Activated CD4-positive, alpha-beta T cell treated with anti-CD3 and anti-CD28 coated beads, Interleukin-2, amount 50 U/mL, for 24 hours (primary cell): ENCODE data around the gene MN1.

ENCODE experiments used
- DNase-seq, 2 donors: peaks; one replicate each; pipeline ENCODE4 v3.0.0-alpha.2; 2020; ENCODE audit warnings: low read depth in 1 of 2, low spot score in 1 of 2

MN1 gene

DNA sequence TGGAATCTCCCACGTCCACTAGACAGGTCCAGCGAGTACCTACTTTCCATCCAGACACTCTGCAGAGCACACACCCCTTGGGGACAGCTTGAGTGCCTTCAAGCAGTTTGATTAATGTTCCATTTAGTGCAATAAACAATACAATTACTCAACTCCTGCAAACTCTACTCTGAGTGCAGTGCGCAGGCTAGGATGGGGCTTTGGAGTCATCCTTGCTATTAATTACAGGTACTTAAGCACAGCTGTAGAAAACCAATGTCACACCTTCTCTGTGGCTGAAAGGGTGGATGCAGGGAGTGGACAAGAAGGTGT lies 82.6 kb downstream of the MN1 start:
- DNase-seq = no peak

DNA sequence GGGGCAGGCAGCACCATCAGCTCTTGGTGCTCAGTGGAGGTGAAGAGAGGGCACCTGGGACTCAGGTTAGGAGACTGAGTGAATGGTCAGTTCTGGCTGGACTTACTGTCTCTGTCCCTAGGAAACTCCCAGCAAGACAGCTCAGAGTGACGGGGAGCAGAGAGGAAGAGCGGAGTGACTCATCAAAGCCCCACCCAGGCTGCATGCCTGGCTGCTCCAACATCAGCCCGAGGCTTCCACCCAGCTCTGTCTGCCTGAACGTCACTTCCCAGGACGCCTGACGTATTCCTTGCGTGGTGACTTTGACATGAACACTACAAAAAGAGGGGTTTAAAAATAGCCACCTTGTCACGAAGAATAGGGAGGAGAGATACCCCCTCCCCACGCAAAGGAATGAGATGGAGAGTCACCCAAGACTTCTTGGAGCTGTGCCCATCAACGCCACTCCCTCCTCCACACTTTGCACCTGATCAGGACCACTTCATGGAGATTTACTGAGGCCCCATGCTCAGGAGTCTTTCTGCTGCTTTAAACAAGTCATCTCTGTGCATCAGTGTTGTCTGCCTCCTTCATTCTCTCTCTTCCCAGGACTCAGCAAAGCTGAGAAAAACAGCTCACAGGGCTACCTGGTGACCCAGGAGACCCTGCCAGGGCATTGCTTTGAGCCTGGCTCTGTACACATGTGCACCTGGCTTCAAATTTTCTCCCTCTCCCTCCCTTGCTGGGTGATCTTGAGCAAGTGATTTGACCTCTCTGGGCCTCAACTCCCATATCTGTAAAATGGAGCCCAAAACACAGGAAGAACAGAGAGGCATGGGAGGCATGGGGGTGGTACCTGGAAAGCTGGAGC lies 83.1 kb downstream of the MN1 start:
- DNase-seq = no peak

DNA sequence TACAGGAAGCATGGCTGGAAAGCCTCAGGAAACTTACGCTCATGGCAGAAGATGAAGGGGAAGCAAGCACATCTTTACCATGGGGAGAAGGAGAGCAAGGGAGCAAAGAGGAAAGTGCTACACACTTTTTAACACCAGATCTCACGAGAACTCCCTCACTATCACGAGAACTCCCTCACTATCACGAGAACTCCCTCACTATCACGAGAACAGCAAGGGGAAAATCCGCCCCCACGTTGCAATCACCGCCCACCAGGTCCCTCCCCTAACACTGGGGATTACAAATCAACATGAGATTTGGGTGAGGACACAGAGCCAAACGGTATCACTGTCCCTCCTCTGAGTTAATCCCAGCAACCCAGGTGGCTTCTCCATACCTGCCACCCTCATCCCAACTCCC lies 84.5 kb downstream of the MN1 start:
- DNase-seq = no peak

DNA sequence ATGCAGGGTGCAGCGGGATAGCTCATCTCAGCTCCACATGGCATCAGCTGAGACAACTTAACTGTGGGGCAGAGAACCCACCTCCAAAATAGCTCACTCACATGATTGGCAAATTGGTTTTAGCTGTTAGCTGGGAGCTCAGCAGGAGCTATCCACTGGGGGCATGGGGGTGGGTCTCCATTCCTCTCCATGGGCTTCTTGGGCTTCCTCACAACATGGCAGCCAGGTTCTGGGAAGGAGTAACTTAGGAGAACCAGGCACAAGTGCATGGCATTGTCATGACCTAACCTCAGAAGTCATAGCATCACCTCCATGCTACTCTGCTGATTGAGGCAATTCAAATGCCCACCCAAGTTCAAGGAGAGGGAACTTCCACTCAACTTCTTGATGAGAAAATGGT lies 85.5 kb downstream of the MN1 start:
- no peak for DNase-seq

DNA sequence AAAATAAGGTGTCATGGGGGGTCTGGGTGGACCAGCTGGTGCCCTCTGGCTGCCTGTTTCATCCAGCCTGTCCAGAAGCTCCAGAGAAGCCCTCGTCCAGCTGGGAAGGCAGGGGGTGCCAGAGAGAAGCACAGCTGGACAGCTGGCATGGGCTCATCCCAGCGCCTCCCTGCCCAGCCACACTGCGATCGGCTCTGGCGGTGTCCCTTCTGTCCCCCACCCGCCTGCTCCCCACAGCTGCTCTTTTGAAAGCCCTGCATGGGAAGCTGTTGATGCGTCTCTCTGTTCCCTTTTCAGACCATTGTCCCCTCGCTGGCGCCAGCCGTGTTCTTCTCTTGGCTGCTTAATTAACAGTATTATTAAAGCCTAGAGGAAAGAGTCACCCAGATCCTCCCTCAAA lies 86.5 kb downstream of the MN1 start:
- no peak for DNase-seq

DNA sequence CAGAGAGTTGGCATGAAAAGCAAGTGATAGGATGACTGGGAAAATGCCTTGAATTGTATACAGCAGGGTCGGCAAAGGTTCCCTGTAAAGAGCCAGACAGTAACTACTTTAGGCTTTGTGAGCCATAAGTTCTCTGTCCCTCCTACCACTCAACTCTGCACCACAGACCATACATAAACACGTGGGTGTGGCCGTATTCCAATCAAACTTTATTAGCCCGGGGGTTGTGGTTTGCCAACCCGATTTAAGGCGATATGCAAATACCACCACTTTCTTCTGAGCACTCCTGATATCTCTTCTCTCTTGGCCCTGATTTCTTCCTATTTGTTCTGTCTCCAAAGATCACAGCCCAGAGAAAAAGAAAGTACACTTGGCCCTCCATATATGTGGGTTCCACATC lies 87.5 kb downstream of the MN1 start:
- DNase-seq = no peak

DNA sequence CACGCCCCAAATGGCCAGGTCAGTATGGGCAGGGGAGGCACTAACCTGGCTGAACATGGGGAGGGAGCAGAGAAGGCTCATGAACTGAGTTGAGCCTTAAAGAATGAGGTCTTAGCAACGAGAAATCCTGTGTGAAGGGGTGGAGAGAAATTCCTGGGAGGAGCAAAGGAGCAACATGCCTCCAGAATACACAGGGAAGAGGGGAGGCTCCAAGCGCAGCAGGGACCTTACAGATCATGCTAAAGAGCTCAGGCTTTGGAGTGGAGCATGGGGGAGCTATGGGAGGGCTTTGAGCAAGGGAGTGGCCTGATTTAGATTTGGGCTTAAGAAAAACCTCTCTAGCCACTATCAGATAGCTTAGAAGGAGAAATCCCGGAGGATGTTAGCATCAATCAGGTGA lies 88.1 kb downstream of the MN1 start:
- no peak for DNase-seq

DNA sequence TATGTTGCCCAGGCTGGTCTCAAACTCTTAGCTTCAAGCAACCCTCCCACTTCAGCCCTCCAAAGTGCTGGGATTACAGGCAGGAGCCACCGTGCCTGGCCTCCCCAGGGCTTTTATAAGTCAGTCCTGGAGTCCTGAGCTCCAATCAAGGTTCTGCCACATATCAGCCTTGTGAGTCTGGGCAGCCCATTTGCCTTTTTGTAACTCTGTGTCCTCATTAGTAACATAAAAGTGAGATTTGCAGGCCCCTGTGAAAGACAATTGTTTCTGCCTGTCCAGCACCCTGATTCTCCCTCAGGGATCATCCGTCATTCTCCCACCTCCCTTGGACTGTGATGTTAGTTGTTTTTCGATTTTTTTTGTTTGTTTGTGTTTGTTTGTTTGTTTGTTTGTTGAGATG lies 89.8 kb downstream of the MN1 start:
- DNase-seq = no peak

DNA sequence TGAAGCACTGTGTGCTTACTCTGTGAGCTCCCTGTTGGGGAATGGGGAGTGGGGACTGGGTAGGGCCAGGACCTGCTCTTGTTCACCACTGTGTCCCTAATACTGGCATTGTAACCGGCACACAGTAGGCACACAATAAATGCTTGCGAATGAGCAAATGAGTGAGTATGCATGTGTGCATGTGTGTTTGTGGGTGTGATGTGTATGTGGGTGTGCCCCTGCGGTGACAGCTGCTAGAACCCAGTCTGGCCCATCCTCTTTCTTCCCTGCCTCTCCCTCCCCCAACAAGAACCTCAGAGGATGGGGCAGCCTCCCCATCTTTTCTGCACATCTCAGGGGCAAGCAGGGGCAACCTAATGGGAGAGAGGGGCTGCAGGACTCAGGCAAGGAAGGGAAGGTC lies 90.5 kb downstream of the MN1 start:
- no peak for DNase-seq

DNA sequence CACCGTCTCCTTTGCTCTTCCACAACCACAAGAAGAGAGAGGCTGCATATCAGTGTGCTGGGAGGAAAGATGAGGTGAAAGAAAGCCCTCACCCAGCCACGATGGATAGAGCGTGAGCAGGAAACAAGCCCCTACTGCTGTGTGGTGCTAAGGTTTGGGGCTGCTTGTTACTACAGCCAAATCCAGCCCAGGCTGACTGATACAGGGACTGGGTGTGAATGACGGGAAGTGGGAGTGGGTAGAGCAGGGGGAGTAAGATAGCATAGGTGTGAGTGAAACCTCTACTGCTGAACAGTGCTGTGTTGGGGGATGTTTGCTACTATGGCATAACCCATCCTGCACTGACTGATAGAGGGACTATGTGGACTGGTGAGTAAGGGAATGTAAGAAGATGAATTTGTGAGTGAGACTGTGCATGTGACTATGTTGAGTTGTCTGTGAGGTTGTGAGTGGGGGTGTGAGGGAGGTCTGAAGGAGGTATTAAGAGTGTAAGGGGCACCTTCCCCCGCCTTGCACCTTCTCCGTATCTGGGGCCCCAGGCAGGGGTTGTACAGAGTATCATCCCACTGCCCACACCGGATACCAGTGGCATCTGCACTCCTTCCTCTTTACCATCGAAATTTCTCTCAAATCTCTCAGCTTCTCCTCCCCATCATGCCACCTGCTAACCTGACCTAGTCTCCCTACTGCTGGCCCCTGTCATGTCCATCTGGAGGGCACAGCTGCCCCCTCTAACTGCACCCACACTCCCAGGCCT lies 91.5 kb downstream of the MN1 start:
- DNase-seq = no peak

DNA sequence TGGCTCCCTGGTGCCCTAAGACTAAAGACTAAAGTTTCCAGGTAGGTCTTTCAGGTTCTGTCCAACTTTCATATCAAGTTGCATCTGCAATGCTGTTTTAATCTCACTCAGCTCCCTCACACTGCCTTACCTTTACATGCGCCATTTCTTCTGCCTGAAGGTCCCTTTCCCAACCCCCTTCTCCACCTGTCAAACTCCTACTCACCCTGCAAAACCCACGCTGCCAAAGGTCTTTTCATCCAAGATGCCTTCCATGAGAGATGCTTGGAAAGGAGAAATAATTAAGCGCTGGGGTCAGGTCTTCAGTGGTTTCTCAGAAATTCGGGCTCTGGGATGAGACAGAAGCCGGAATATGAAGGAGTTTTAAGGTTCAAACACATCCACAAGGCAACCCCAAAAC lies 95.1 kb downstream of the MN1 start:
- no peak for DNase-seq

DNA sequence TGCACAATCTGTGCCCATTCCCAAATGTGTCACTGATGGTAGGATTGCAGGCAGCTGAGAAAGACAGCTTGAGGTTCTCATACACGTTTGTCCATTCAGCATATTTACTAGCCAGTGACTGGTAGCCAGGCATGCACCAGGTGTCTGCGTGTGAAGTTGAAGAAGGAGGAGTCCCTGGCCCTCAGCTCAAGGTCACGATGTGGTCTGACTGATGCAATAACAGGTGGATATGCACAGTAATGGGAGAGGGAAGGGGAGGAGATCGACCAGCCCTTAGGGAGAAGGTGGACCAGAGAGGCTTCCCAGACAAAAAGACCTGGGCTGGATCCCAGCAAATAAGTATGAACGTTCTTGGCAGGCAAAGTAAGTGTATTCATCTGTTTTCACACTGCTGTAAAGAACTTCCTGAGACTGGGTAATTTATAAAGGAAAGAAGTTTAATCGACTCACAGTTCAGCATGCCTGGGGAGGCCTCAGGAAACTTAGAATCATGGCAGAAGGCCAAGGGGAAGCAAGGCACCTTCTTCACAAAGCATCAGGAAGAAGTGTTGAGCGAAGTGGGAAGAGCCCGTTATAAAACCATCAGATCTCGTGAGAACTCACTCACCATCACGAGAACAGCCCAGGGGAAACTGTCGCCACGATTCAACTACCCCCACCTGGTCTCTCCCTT lies 96.0 kb downstream of the MN1 start:
- no peak for DNase-seq

DNA sequence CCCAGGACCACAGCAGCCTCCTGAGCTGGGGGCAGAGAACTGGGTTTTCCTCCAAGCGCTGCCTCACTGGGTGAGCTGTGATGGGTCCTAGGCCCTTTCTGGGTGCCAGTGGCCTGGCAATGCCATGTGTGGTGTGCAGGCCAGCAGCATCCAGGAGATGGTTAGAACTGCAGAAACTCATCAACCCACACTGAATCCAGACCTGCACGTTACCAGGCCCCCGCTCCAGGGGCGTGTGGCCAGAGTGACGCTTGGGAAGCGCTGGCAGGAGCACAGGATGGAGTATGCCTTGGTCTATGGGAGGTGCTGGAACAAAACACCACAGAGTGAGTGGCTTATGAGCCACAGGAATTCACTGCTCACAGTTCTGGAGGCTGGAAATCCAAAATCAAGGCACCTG lies 97.0 kb downstream of the MN1 start:
- DNase-seq = no peak

DNA sequence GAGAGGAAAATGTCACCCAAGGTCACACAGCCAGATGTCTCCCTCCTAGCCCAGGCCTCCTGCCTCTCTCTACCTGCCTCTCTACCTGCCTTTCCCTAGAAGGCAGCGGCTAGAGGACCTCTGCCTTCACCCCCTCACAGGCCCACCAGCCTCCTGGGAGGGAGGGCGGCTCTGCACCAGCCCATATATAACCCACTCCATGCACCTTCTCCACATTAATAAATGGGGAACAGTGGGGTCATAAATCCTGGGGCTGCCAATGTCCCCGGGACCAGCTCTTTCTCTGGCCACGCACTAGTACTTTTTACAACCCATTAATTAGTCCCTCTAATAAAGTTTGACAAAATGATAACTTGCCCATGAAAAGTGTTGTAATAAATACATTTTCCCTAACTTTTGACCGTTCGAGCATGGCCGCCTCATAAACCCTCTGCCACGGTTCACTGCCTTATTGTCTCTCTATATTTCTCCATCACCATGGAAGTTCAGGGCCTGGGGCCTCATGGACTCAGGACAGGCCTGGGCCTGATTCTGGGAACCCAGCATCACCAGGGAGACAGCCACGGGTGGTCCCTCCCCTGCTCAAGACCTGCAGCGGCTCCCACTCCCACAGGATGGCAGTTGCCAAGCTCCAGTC lies 102.1 kb downstream of the MN1 start:
- no peak for DNase-seq

DNA sequence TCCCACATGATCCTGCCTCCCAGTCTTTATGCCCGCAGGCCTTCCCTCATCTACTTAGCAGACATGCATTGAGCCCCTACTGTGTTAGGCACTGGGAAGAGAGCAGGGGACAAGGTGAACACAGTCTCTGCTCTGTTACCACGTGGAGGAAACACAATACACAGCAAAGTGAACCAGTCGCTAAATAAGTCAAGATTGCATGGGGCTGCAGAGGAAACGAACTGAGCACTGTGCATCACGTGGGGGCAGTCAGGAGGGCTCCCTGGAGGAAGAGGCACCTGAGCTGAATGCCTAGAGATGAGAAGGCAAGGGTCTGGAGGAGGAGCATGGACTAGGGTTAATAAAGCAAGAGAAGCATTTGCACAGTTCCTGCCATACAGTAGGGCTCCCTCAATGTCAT lies 102.7 kb downstream of the MN1 start:
- no peak for DNase-seq
